Measurements from ENCODE around the gene GABRB1.

DNA sequence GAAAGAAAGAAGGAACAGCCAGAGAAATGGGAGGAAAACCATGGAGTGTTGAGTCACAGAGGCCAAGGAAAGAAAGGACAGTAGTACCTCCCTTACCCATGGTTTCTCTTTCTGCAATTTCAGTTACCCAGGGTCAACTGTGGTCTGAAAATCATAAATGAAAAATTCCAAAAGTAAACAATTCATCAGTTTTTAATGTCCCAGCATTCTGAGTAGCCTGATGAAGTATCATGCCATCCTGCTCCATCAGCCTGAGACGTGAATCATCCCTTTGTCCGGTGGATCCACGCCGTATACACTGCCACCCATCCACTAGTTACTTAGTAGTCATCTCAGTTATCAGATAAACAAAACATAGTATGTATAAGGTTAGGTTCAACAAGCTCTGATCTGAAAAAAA is 318.0 kb downstream of the GABRB1 start:
- TF ChIP-seq, protein P1, sequence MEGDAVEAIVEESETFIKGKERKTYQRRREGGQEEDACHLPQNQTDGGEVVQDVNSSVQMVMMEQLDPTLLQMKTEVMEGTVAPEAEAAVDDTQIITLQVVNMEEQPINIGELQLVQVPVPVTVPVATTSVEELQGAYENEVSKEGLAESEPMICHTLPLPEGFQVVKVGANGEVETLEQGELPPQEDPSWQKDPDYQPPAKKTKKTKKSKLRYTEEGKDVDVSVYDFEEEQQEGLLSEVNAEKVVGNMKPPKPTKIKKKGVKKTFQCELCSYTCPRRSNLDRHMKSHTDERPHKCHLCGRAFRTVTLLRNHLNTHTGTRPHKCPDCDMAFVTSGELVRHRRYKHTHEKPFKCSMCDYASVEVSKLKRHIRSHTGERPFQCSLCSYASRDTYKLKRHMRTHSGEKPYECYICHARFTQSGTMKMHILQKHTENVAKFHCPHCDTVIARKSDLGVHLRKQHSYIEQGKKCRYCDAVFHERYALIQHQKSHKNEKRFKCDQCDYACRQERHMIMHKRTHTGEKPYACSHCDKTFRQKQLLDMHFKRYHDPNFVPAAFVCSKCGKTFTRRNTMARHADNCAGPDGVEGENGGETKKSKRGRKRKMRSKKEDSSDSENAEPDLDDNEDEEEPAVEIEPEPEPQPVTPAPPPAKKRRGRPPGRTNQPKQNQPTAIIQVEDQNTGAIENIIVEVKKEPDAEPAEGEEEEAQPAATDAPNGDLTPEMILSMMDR (IDR thresholded peaks at IDR 0.05), result no peak
- TF ChIP-seq POLR2A (IDR thresholded peaks at IDR 0.05), result no peak
